ENCODE results near the gene MRC1. TPM values are rescaled to one million over a fixed set of nuclear protein-coding genes. Genes with fewer than 3 reads are reported as not detected.
A peak's percentile ranks its signal among the peaks of the same experiment; 100 is the strongest.

Gene MRC1
- total and polyA plus RNA-seq, 2 experiments from 2014 or later = not detected

GRCh38 chr10:17764142-17764541 is 45.0 kb upstream of the MRC1 start:
- H3K4me1 ChIP-seq (ENCODE audit: insufficient read depth) = peaks cover 12% of the 10 kb centered on the region
- Mint-ChIP-seq H3K27me3 (ENCODE audit: insufficient read depth, low read depth, poor library complexity) (peaks cover 43% of the 10 kb centered on the region), H3K36me3 (ENCODE audit: low read depth) (peaks cover 2% of the 10 kb centered on the region; the same call in 1 of the 3 replicates), H3K27ac (no peak overlapping the region), H3K4me1 (peaks cover 17% of the 10 kb centered on the region), H3K9me3 (peaks cover 12% of the 10 kb centered on the region; the same call in 2 of the 3 replicates), H3K4me3 (no peak overlapping the region)
- TF ChIP-seq EZH2phosphoT487 (IDR thresholded peaks at IDR 0.05; ENCODE audit: unreplicated experiment) (no peak), CREB1 (CRISPR knock-in tag; IDR thresholded peaks at IDR 0.05; ENCODE audit: low read depth) (peak; percentile 46; the same call in 1 of the 2 replicates), EZH2 (IDR thresholded peaks at IDR 0.05; ENCODE audit: low read depth, unreplicated experiment) (no peak), NANOG (IDR thresholded peaks at IDR 0.05; ENCODE audit: borderline replicate concordance) (no peak), POLR2AphosphoS5 (IDR thresholded peaks at IDR 0.05; ENCODE audit: low read depth) (peak; percentile 53)
- no peaks in the 10 kb centered on the region for H3K36me3 ChIP-seq (ENCODE audit: insufficient read depth)
- H3K27me3 ChIP-seq (ENCODE audit: insufficient read depth) = peaks cover 63% of the 10 kb centered on the region
- no peak overlapping the region for H2AFZ ChIP-seq
- ATAC-seq (peak; percentile 90), DNase-seq (ENCODE audit: low spot score) (peak; percentile 68)
- H3K4me3 ChIP-seq = no peak overlapping the region
- no peaks in the 10 kb centered on the region for H3K79me2 ChIP-seq (replicated peaks; ENCODE audit: insufficient read depth)
- 0 out of 2 replicates have a peak, but pooled peaks cover 3% of the 10 kb centered on the region for H3K9me2 ChIP-seq (ENCODE audit: insufficient read depth)
- H3K4me2 ChIP-seq = no peak overlapping the region
- H3F3A ChIP-seq (replicated peaks; ENCODE audit: low read depth) = no peaks in the 10 kb centered on the region
- no peak overlapping the region for H3K27ac ChIP-seq (ENCODE audit: low read depth)
- peaks cover 10% of the 10 kb centered on the region; the same call in 1 of the 2 replicates for H4K20me1 ChIP-seq (replicated peaks; ENCODE audit: insufficient read depth)

GRCh38 chr10:17765602-17766001 is 43.5 kb upstream of the MRC1 start:
- Histone ChIP-seq H2AFZ (no peak overlapping the region), H3K4me2 (no peak overlapping the region), H3K27ac (ENCODE audit: low read depth) (no peak overlapping the region), H3K4me3 (no peak overlapping the region), H3F3A (replicated peaks; ENCODE audit: low read depth) (no peaks in the 10 kb centered on the region), H3K27me3 (ENCODE audit: insufficient read depth) (peaks cover 63% of the 10 kb centered on the region), H3K9me2 (ENCODE audit: insufficient read depth) (0 out of 2 replicates have a peak, but pooled peaks cover 6% of the 10 kb centered on the region), H3K79me2 (replicated peaks; ENCODE audit: insufficient read depth) (no peaks in the 10 kb centered on the region), H3K4me1 (ENCODE audit: insufficient read depth) (peaks cover 12% of the 10 kb centered on the region), H4K20me1 (replicated peaks; ENCODE audit: insufficient read depth) (peaks cover 10% of the 10 kb centered on the region; the same call in 1 of the 2 replicates), H3K36me3 (ENCODE audit: insufficient read depth) (no peaks in the 10 kb centered on the region)
- peaks cover 12% of the 10 kb centered on the region; the same call in 2 of the 3 replicates for H3K9me3 Mint-ChIP-seq
- no peak overlapping the region for H3K4me3 Mint-ChIP-seq
- peaks cover 16% of the 10 kb centered on the region for H3K4me1 Mint-ChIP-seq
- ATAC-seq (no peak), DNase-seq (ENCODE audit: low spot score) (no peak)
- H3K27ac Mint-ChIP-seq = no peak overlapping the region
- peaks cover 43% of the 10 kb centered on the region for H3K27me3 Mint-ChIP-seq (ENCODE audit: insufficient read depth, low read depth, poor library complexity)
- peaks cover 2% of the 10 kb centered on the region; the same call in 1 of the 3 replicates for H3K36me3 Mint-ChIP-seq (ENCODE audit: low read depth)
- TF ChIP-seq REST (IDR thresholded peaks at IDR 0.05; ENCODE audit: unreplicated experiment) = no peak
- no peak for TF ChIP-seq CTCF (conservative IDR thresholded peaks at IDR 0.05; ENCODE audit: low read depth in 2 of 2)
- no peak for TF ChIP-seq ETS1 (IDR thresholded peaks at IDR 0.05)
- TF ChIP-seq JUNB (IDR thresholded peaks at IDR 0.05; ENCODE audit: unreplicated experiment) = no peak
- TF ChIP-seq EZH2 (IDR thresholded peaks at IDR 0.05; ENCODE audit: low read depth, unreplicated experiment) = no peak
- no peak for TF ChIP-seq ZNF114 (CRISPR knock-in tag; IDR thresholded peaks at IDR 0.05)
- TF ChIP-seq POLR2AphosphoS5 (IDR thresholded peaks at IDR 0.05; ENCODE audit: low read depth) = no peak

All from GM23338 (cell line).